Measurements from ENCODE around the gene SDK2. TPM values are rescaled to one million over a fixed set of nuclear protein-coding genes. Genes with fewer than 3 reads are reported as not detected.

The SDK2 gene
- total RNA-seq, 1 experiment from 2014 or later = 0.67 TPM

DNA sequence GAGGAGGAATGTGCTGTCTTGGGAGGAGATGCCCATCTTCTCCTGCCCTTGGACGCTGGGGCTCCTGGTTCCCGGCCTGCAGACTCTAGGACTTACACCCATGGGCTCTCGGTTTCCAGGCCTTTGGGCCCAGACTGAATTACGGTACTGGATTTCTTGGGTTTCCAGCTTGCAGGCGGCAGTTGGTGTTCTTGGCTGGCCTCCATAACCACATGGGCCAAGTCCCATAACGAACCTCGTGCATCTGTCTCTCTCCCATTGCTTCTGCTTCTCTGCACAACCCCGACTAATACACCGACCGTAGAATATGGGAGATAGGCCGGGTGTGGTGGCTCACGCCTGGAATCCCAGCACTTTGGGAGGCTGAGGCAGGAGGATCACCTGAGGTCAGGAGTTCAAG lies 162.6 kb downstream of the SDK2 start:
- Histone ChIP-seq H3K4me1 (ENCODE audit: insufficient read depth, low read length, poor library complexity, severe bottlenecking) (no peaks in the 10 kb centered on the region), H3K36me3 (ENCODE audit: insufficient read depth, low read length, poor library complexity, severe bottlenecking) (no peaks in the 10 kb centered on the region), H3K27ac (ENCODE audit: low read depth, low read length, poor library complexity, severe bottlenecking) (no peak overlapping the region), H3K27me3 (replicated peaks; ENCODE audit: insufficient read depth, low read depth, low read length, poor library complexity) (no peaks in the 10 kb centered on the region), H3K4me3 (ENCODE audit: low read depth, low read length, poor library complexity, severe bottlenecking) (no peak overlapping the region), H3K9me3 (ENCODE audit: low read depth, low read length, poor library complexity, severe bottlenecking) (no peaks in the 10 kb centered on the region)
- POLR2A ChIA-PET (ENCODE audit: low non-redundant PET) = no interaction called here
- CTCF ChIA-PET = no interaction called here
- no peak for TF ChIP-seq EZH2 (IDR thresholded peaks at IDR 0.05; ENCODE audit: borderline replicate concordance, low read depth, low read length, poor library complexity, severe bottlenecking)
- TF ChIP-seq, protein P1, sequence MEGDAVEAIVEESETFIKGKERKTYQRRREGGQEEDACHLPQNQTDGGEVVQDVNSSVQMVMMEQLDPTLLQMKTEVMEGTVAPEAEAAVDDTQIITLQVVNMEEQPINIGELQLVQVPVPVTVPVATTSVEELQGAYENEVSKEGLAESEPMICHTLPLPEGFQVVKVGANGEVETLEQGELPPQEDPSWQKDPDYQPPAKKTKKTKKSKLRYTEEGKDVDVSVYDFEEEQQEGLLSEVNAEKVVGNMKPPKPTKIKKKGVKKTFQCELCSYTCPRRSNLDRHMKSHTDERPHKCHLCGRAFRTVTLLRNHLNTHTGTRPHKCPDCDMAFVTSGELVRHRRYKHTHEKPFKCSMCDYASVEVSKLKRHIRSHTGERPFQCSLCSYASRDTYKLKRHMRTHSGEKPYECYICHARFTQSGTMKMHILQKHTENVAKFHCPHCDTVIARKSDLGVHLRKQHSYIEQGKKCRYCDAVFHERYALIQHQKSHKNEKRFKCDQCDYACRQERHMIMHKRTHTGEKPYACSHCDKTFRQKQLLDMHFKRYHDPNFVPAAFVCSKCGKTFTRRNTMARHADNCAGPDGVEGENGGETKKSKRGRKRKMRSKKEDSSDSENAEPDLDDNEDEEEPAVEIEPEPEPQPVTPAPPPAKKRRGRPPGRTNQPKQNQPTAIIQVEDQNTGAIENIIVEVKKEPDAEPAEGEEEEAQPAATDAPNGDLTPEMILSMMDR (conservative IDR thresholded peaks at IDR 0.05; ENCODE audit: low read depth, low read length) = no peak
- no peak for DNase-seq (ENCODE audit: low spot score)
- BruUV-seq (replicated peaks) = no TSS peak
- intact Hi-C loops (cut with micrococcal nuclease; ENCODE audit: unreplicated experiment) = no loop called here

- CTCF ChIA-PET = no interaction called here
- H3K4me1 ChIP-seq (ENCODE audit: insufficient read depth, low read length, poor library complexity, severe bottlenecking) = no peaks in the 10 kb centered on the region
- POLR2A ChIA-PET (ENCODE audit: low non-redundant PET) = no interaction called here
- no peaks in the 10 kb centered on the region for H3K36me3 ChIP-seq (ENCODE audit: insufficient read depth, low read length, poor library complexity, severe bottlenecking)
- no peak overlapping the region for H3K4me3 ChIP-seq (ENCODE audit: low read depth, low read length, poor library complexity, severe bottlenecking)
- no peak for DNase-seq (ENCODE audit: low spot score)
- no TSS peak for BruUV-seq (replicated peaks)
- no peak overlapping the region for H3K27ac ChIP-seq (ENCODE audit: low read depth, low read length, poor library complexity, severe bottlenecking)
- intact Hi-C loops (cut with micrococcal nuclease; ENCODE audit: unreplicated experiment) = no loop called here
- H3K9me3 ChIP-seq (ENCODE audit: low read depth, low read length, poor library complexity, severe bottlenecking) = no peaks in the 10 kb centered on the region
- H3K27me3 ChIP-seq (replicated peaks; ENCODE audit: insufficient read depth, low read depth, low read length, poor library complexity) = no peaks in the 10 kb centered on the region
- no peak for TF ChIP-seq EZH2 (IDR thresholded peaks at IDR 0.05; ENCODE audit: borderline replicate concordance, low read depth, low read length, poor library complexity, severe bottlenecking)
- TF ChIP-seq, protein P1 (conservative IDR thresholded peaks at IDR 0.05; ENCODE audit: low read depth, low read length) = no peak
Measured at GRCh38 chr17:73480740-73481139, 163.5 kb downstream of the SDK2 start.

DNA sequence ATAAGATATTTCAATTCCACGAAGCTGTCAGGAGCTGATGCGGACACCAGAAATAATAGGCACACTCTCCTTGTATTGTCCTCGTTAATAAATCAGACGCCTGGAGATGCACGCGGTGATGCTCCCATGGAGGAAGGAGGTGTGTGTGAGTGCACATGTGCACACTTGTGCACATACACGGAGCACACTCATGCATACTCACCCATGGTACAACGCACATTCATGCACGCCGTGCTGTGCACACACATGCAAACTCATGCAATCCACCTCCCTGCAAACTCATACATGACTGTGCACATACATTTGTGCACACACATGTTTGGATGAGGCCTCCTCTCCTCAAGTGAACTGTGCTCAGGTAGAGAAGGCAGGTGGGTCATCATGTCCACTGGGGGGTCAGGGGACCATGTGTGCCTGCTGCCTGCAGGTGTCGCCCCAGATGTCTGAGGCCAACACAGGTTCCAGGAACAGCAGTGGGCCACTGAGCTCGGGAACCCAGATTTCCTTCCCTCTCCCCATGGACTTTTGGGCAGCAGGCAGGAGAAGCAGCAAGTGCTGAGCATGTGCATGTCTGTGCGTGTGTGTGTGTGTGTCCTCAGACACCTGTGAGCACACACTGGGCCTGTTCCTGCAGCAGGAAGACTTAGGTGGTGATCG lies 165.3 kb downstream of the SDK2 start:
- H3K27me3 ChIP-seq (replicated peaks; ENCODE audit: insufficient read depth, low read depth, low read length, poor library complexity) = no peaks in the 10 kb centered on the region
- BruUV-seq (replicated peaks) = no TSS peak
- CTCF ChIA-PET = no interaction called here

More for the DNA sequence above, 165.3 kb downstream of the SDK2 start:
- intact Hi-C loops (cut with micrococcal nuclease; ENCODE audit: unreplicated experiment) = no loop called here
- Histone ChIP-seq H3K9me3 (ENCODE audit: low read depth, low read length, poor library complexity, severe bottlenecking) (no peaks in the 10 kb centered on the region), H3K27ac (ENCODE audit: low read depth, low read length, poor library complexity, severe bottlenecking) (no peak overlapping the region), H3K4me1 (ENCODE audit: insufficient read depth, low read length, poor library complexity, severe bottlenecking) (no peaks in the 10 kb centered on the region), H3K4me3 (ENCODE audit: low read depth, low read length, poor library complexity, severe bottlenecking) (no peak overlapping the region), H3K36me3 (ENCODE audit: insufficient read depth, low read length, poor library complexity, severe bottlenecking) (no peaks in the 10 kb centered on the region)
- DNase-seq (ENCODE audit: low spot score) = no peak
- TF ChIP-seq EZH2 (IDR thresholded peaks at IDR 0.05; ENCODE audit: borderline replicate concordance, low read depth, low read length, poor library complexity, severe bottlenecking) = no peak
- TF ChIP-seq, protein P1 (conservative IDR thresholded peaks at IDR 0.05; ENCODE audit: low read depth, low read length) = no peak
- POLR2A ChIA-PET (ENCODE audit: low non-redundant PET) = no interaction called here
